Gastrocnemius medialis (tissue), 4 donors: ENCODE measurements around the gene SMYD3. TPM values are rescaled to one million over a fixed set of nuclear protein-coding genes. Genes with fewer than 3 reads are reported as not detected.

Experiments used
- ATAC-seq, 2 donors: fragments of 150-250 bp; one replicate each; pipeline ENCODE4 v1.9.1; 2016
- DNase-seq, 2 donors: peaks; one replicate each; pipeline ENCODE4 v3.0.0-alpha.2; 2019
- H3K27ac ChIP-seq, 4 donors: fragments of 200-600 bp; sonication (generic); 1 replicate in 1 of 4; 2 replicates in 3 of 4; pipeline ENCODE4 v1.5.1; 2016 to 2018; ENCODE audit warnings: mild to moderate bottlenecking in 2 of 4, moderate library complexity in 1 of 4
- H3K27me3 ChIP-seq, 3 donors: fragments of 200-600 bp; sonication (generic) in 2 of 3; 1 replicate in 1 of 3; 2 replicates in 2 of 3; pipeline versions ENCODE4 v1.5.1 to v1.6.0; 2016 to 2019; ENCODE audit warnings: mild to moderate bottlenecking in 1 of 3, moderate library complexity in 1 of 3
- H3K36me3 ChIP-seq, 2 donors: fragments of 200-600 bp; sonication (generic) in 1 of 2; one replicate each; pipeline ENCODE4 v1.5.1; 2017 to 2018
- H3K4me1 ChIP-seq, 2 donors: fragments of 200-600 bp; sonication (generic) in 1 of 2; one replicate each; pipeline ENCODE4 v1.5.1; 2016 to 2017; ENCODE audit warnings: mild to moderate bottlenecking in 2 of 2
- H3K4me3 ChIP-seq, 4 donors: fragments of 200-600 bp; sonication (generic) in 3 of 4; 1 replicate in 1 of 4; 2 replicates in 3 of 4; pipeline ENCODE4 v1.5.1; 2016 to 2019; ENCODE audit warnings: mild to moderate bottlenecking in 2 of 4
- H3K9me3 ChIP-seq, 3 donors: fragments of 200-600 bp; sonication (generic) in 2 of 3; 1 replicate in 1 of 3; 2 replicates in 2 of 3; pipeline ENCODE4 v1.5.1; 2016 to 2019
- CTCF ChIP-seq, 5 experiments: fragments of 450-650 bp in 3 of 5; fragments of 200-600 bp in 2 of 5; sonication (generic) in 2 of 5; IDR thresholded peaks in 4 of 5; conservative IDR thresholded peaks in 1 of 5; 1 replicate in 4 of 5; 2 replicates in 1 of 5; pipeline ENCODE4 v1.5.1; 2016 to 2019; ENCODE audit warnings: antibody characterized with exemption in 5 of 5, mild to moderate bottlenecking in 3 of 5, moderate library complexity in 3 of 5
- POLR2A ChIP-seq, 2 donors: fragments of 450-650 bp; IDR thresholded peaks; one replicate each; pipeline ENCODE4 v1.6.1; 2017; ENCODE audit warnings: antibody characterized with exemption in 2 of 2, mild to moderate bottlenecking in 2 of 2, moderate library complexity in 2 of 2
- in situ Hi-C, 4 donors: fragments of 200-750 bp; cut with MboI; loops; one replicate each; pipeline versions ENCODE4 v1.15.0 to v1.8.0; 2017; ENCODE audit warnings: low sequenced_read_pairs in 4 of 4
- intact Hi-C: fragments of 100-400 bp; cut with DNase I; formaldehyde crosslinking; loops from one replicate; pipeline ENCODE4 v1.15.1; 2023; ENCODE audit warnings: low total_unique reads
- total RNA-seq, 4 donors: library from RNA; depleted of rRNA; stranded (reverse); fragments of >200 nt; gene quantifications; one replicate each; pipeline versions ENCODE4 v1.1.0 to v1.2.3, GENCODE V29; 2016

SMYD3 gene
- total RNA-seq, 4 donors from 2014 or later = 4.4 to 10.3 (median 6.3) TPM

GRCh38 chr1:245832771-245833527 is 674.1 kb downstream of the SMYD3 start:
- in situ Hi-C loops (no loop called here), intact Hi-C loops (no loop called here)
- ATAC-seq (no peak), DNase-seq (no peak)
- no peaks in the 10 kb centered on the region for H3K9me3 ChIP-seq
- no peak overlapping the region for H3K4me3 ChIP-seq
- no peaks in the 10 kb centered on the region for H3K36me3 ChIP-seq
- H3K27me3 ChIP-seq = no peaks in the 10 kb centered on the region
- H3K27ac ChIP-seq = no peak overlapping the region
- TF ChIP-seq CTCF (IDR thresholded peaks at IDR 0.05 in 4 of 5, conservative IDR thresholded peaks at IDR 0.05 in 1 of 5) (no peak), POLR2A (IDR thresholded peaks at IDR 0.05) (no peak)
- H3K4me1 ChIP-seq = no peaks in the 10 kb centered on the region

- H3K4me1 ChIP-seq = no peaks in the 10 kb centered on the region
- no peak overlapping the region for H3K4me3 ChIP-seq
- ATAC-seq (no peak), DNase-seq (no peak)
- TF ChIP-seq CTCF (IDR thresholded peaks at IDR 0.05 in 4 of 5, conservative IDR thresholded peaks at IDR 0.05 in 1 of 5) (no peak), POLR2A (IDR thresholded peaks at IDR 0.05) (no peak)
- intact Hi-C loops (no loop called here), in situ Hi-C loops (no loop called here)
- no peaks in the 10 kb centered on the region for H3K36me3 ChIP-seq
- no peaks in the 10 kb centered on the region for H3K9me3 ChIP-seq
- no peaks in the 10 kb centered on the region for H3K27me3 ChIP-seq
- H3K27ac ChIP-seq = no peak overlapping the region
Observed at GRCh38 chr1:245831518-245831917, 675.6 kb downstream of the SMYD3 start.

GRCh38 chr1:245829826-245830225 is 677.3 kb downstream of the SMYD3 start:
- H3K4me1 ChIP-seq = no peaks in the 10 kb centered on the region
- intact Hi-C loops = no loop called here
- H3K36me3 ChIP-seq = no peaks in the 10 kb centered on the region
- in situ Hi-C loops = no loop called here
- ATAC-seq (no peak), DNase-seq (no peak)
- no peak overlapping the region for H3K27ac ChIP-seq
- no peaks in the 10 kb centered on the region for H3K9me3 ChIP-seq
- H3K4me3 ChIP-seq = no peak overlapping the region
- no peaks in the 10 kb centered on the region for H3K27me3 ChIP-seq
- TF ChIP-seq CTCF (IDR thresholded peaks at IDR 0.05 in 4 of 5, conservative IDR thresholded peaks at IDR 0.05 in 1 of 5) (no peak), POLR2A (IDR thresholded peaks at IDR 0.05) (no peak)

- Histone ChIP-seq H3K9me3 (no peaks in the 10 kb centered on the region), H3K36me3 (no peaks in the 10 kb centered on the region), H3K27me3 (no peaks in the 10 kb centered on the region), H3K4me1 (no peaks in the 10 kb centered on the region), H3K4me3 (no peak overlapping the region), H3K27ac (no peak overlapping the region)
- in situ Hi-C loops (no loop called here), intact Hi-C loops (no loop called here)
- DNase-seq (no peak), ATAC-seq (no peak)
- TF ChIP-seq POLR2A (IDR thresholded peaks at IDR 0.05) = no peak
- no peak for TF ChIP-seq CTCF (IDR thresholded peaks at IDR 0.05 in 4 of 5, conservative IDR thresholded peaks at IDR 0.05 in 1 of 5)
Observed at GRCh38 chr1:245829194-245829593, 677.9 kb downstream of the SMYD3 start.

- H3K27ac ChIP-seq = no peak overlapping the region
- in situ Hi-C loops = no loop called here
- intact Hi-C loops = no loop called here
- DNase-seq (no peak), ATAC-seq (no peak)
- no peaks in the 10 kb centered on the region for H3K9me3 ChIP-seq
- H3K27me3 ChIP-seq = no peaks in the 10 kb centered on the region
- TF ChIP-seq CTCF (IDR thresholded peaks at IDR 0.05 in 4 of 5, conservative IDR thresholded peaks at IDR 0.05 in 1 of 5) = no peak
- no peak for TF ChIP-seq POLR2A (IDR thresholded peaks at IDR 0.05)
- no peak overlapping the region for H3K4me3 ChIP-seq
- no peaks in the 10 kb centered on the region for H3K36me3 ChIP-seq
- H3K4me1 ChIP-seq = no peaks in the 10 kb centered on the region
Observed at GRCh38 chr1:245827301-245827700, 679.8 kb downstream of the SMYD3 start.
